ENCODE results near the gene HJURP.

DNA sequence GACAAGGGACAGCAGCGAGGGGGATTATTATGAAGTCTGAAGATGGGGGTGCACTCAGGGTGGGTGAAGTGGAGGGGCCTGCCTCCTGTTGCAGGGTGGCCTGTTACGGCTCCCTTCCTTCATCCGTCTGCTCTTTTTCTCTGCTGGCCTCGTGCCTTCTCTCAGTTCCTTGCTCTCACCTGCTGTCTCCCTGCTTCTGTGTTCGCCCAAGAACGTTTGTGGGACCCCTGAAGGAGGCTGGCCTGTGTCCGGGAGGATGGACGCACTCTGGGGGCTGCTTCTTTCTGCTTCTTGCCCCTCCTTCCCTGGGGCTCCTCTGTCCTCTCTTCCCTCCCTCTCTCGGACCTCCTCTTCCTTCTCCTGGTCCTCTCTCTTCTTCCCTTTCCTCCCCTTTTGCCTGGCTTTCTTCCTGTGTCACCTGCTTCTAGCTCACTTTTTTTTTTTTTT lies 62.4 kb downstream of the HJURP start:
- no peak for TF ChIP-seq POLR2A (IDR thresholded peaks at IDR 0.05)
- TF ChIP-seq, protein P1, sequence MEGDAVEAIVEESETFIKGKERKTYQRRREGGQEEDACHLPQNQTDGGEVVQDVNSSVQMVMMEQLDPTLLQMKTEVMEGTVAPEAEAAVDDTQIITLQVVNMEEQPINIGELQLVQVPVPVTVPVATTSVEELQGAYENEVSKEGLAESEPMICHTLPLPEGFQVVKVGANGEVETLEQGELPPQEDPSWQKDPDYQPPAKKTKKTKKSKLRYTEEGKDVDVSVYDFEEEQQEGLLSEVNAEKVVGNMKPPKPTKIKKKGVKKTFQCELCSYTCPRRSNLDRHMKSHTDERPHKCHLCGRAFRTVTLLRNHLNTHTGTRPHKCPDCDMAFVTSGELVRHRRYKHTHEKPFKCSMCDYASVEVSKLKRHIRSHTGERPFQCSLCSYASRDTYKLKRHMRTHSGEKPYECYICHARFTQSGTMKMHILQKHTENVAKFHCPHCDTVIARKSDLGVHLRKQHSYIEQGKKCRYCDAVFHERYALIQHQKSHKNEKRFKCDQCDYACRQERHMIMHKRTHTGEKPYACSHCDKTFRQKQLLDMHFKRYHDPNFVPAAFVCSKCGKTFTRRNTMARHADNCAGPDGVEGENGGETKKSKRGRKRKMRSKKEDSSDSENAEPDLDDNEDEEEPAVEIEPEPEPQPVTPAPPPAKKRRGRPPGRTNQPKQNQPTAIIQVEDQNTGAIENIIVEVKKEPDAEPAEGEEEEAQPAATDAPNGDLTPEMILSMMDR (IDR thresholded peaks at IDR 0.05) = no peak
